Fibroblast of upper back skin (primary cell): Measurements from ENCODE around the gene AKT1.
A peak's percentile ranks its signal among the peaks of the same experiment; 100 is the strongest.
"Not testable (repeated sequence)": the region's sequence is repeated elsewhere in the genome, so short reads cannot be mapped to it uniquely, and the experiment has no call there.

Experiments used
- DNase-seq: peaks from one replicate; pipeline ENCODE4 v3.0.0-alpha.2; 2013

The AKT1 gene

GRCh38 chr14:104818714-104819161 is 23.2 kb upstream of the AKT1 start:
- no peak for DNase-seq

GRCh38 chr14:104817930-104818713 is 22.6 kb upstream of the AKT1 start:
- DNase-seq = no peak

- DNase-seq = no peak
Measured at GRCh38 chr14:104816616-104816884, 21.0 kb upstream of the AKT1 start.

- not testable (repeated sequence) for DNase-seq
Measured at GRCh38 chr14:104814701-104815100, 19.2 kb upstream of the AKT1 start.

GRCh38 chr14:104813286-104813685 is 17.7 kb upstream of the AKT1 start:
- DNase-seq = no peak

- DNase-seq = no peak
Measured at GRCh38 chr14:104810316-104810715, 14.8 kb upstream of the AKT1 start.

GRCh38 chr14:104808456-104808855 is 12.9 kb upstream of the AKT1 start:
- no peak for DNase-seq

- DNase-seq = no peak
Measured at GRCh38 chr14:104806625-104807465, 11.3 kb upstream of the AKT1 start.

GRCh38 chr14:104805941-104806624 is 10.5 kb upstream of the AKT1 start:
- no peak for DNase-seq

GRCh38 chr14:104805326-104805678 is 9.8 kb upstream of the AKT1 start:
- peak; percentile 93 for DNase-seq

- DNase-seq = no peak
Measured at GRCh38 chr14:104804481-104805325, 9.2 kb upstream of the AKT1 start.

- no peak for DNase-seq
Measured at GRCh38 chr14:104803912-104804410, 8.4 kb upstream of the AKT1 start.

- no peak for DNase-seq
Measured at GRCh38 chr14:104803280-104803911, 7.8 kb upstream of the AKT1 start.

- DNase-seq = no peak
Measured at GRCh38 chr14:104802394-104803184, 7.0 kb upstream of the AKT1 start.

- DNase-seq = no peak
Measured at GRCh38 chr14:104801520-104802393, 6.2 kb upstream of the AKT1 start.

- no peak for DNase-seq
Measured at GRCh38 chr14:104800771-104801519, 5.4 kb upstream of the AKT1 start, which contains the start of gene ZBTB42. Gene ZBTB42, plus strand, starts transcription at chr14:104801101. Its CDS starts 97 bp downstream, at chr14:104801198.

GRCh38 chr14:104800015-104800770 is 4.6 kb upstream of the AKT1 start:
- peak; percentile 78 for DNase-seq

- peak; percentile 54 for DNase-seq
Measured at GRCh38 chr14:104799244-104800014, 3.9 kb upstream of the AKT1 start.
